ENCODE measurements around the gene CCDC27.

The CCDC27 gene

DNA sequence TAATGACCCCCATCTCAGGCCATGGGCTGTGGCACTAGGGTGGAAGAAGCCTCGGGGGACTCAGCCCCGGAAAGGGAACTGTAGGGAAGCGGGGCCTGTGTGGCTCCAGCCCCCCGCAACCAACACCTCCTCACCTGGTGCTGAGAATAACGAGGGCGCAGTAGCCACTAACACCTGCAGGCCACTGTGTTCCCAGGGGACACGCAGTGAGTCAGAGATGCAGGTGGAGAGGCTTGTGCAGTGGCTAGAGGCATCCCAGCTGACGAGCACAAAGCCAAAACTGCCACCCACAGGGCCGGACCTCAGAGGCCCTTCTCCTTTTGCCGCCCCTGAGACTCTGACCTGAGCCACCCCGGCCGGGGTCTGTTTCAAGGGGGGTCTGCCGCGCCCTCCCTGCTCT, 33.5 kb upstream of the CCDC27 start:
- no peak for DNase-seq

DNA sequence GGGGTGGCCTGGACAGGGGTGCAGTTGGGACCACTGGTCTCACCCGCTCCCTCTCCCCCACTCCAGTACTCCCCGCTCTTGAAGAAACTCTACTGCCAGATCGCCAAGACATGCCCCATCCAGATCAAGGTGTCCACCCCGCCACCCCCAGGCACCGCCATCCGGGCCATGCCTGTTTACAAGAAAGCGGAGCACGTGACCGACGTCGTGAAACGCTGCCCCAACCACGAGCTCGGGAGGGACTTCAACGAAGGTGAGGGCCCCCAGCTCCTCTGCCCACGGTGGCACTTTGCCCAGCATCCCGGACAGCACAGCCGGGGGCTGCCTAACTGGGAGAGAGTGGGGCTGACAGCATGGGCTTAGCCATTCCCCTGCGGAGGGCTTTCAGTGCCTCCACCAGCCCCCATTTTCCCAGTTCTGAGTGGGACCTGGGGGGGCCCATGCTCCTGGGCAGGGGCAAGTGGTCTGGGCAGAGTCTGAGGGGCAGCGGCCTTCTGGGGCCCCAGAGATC, 30.2 kb upstream of the CCDC27 start:
- DNase-seq, result no peak

DNA sequence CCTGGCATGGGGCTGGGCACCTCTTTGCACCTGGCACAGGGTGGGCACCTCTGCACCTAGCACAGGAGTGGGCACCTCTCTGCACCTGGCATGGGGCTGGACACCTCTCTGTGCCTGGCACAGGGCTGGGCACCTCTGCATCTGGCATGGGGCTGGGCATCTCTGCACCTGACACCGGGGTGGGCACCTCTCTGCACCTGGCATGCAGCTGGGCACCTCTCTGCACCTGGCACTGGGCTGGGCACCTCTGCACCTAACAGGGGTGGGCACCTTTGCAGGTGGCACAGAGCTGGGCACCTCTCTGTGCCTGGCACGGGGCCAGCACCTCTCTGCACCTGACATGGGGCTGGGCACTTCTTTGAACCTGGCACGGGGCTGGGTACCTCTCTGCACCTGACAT, 29.4 kb upstream of the CCDC27 start:
- no peak for DNase-seq

DNA sequence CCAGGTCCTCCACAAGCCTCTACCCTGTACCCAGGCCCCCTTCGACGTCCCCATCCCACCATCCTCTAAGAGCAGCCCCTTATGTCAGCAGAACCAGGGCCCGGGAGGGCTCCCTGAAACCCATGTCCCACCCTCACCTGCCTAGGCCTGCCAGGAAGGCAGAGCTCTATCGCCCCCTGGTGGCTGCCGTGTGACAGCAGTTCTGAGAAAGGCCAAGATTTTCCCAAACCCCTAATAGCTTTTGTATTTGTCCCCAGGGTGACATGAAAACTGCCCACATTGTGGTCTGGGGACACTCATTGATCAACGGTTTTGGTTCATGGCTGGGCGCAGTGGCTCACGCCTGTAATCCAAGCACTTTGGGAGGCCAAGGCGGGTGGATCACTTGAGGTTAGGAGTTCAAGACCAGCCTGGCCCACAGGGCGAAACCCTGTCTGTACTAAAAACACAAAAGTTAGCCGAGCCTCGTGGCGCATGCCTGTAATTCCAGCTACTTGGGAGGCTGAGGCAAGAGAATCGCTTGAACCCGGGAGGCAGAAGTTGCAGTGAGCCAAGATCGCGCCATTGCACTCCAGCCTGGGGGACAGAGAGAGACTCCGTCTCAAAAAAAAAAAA, 27.7 kb upstream of the CCDC27 start:
- peak; percentile 69 for DNase-seq

DNA sequence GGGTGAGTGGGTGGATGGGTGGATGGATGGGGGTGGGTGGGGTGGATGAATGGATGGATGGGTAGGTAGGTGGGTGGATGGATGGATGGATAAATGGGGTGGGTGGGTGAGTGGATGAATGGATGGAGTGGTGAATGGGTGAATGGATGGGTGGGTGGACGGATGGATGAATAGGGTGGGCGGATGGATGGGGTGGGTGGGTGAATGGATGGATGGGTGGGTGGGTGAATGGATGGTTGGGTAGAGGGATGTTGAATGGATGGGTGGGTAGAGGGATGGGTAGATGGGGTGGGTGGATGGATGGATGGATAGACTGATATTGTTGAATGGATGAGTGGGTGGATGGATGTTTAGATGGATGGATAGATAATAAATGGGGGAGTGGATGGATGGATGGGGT, 26.9 kb upstream of the CCDC27 start:
- no peak for DNase-seq

DNA sequence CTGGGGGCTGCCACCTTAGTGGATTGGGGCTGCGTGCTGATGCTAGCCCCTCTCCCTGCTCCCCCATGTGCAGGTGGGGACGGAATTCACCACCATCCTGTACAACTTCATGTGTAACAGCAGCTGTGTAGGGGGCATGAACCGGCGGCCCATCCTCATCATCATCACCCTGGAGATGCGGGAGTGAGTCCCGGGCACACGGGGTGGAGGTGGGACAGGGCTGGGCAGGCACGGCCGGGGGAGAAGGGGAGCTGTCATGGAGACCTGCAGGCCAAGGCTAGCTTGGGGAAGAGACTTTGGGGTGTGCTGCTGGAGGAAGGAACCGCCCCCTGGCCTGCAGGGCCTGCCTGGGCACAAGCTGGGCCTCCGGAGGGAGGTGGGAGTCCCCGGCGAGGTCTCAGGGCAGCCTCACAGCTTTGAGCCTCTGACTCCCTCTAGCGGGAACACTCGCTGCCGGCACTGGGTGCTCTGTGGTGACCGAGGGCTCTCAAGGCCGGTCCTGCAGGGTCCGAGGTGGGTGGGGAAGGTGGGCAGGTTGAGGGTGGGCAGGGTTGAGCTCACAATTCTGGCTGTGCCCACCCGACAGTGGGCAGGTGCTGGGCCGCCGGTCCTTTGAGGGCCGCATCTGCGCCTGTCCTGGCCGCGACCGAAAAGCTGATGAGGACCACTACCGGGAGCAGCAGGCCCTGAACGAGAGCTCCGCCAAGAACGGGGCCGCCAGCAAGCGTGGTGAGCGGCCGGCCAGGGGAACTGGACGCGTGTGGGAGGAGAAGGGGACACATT, 25.0 kb upstream of the CCDC27 start:
- DNase-seq, result no peak

DNA sequence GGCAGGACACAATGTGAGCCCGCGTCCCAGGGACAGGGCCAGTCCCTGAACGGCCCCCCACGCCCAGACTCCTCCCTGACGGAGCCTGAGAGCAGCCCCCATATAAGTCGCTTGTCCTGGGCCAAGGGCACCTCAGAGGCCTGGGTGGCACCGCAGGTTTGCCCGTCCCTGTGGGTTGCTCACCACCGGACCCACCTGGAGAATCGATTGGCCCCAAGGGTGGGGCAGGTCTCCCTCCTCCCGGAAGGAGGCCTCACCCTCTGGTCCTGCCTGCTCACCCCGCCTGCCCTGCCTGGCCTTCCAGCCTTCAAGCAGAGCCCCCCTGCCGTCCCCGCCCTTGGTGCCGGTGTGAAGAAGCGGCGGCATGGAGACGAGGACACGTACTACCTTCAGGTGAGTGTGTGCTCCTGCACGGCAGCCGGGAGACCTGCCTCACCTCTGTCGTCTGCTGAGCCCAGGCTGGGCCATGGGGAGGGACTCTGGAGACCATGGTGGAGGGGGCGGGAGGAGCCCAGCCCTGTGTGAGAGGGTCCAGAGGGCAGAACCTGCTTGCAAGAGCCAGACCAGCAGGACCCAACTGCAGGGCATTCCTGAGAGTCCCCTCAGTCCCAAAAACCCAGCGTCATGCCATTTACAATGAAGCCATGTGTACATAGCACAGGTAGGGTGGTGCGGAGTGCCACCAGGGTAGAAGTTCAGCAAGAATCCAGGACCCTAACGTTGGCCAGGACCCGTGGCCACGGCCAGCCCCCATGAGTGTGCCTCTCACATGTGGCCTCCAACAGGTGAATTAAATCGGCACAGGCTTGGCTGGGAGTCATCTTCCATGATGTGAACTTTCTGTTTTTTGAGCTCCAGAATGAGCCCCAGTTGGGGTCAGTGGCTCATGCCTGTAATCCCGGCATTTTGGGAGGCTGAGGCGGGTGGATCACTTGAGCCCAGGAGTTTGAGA, 24.1 kb upstream of the CCDC27 start:
- no peak for DNase-seq

DNA sequence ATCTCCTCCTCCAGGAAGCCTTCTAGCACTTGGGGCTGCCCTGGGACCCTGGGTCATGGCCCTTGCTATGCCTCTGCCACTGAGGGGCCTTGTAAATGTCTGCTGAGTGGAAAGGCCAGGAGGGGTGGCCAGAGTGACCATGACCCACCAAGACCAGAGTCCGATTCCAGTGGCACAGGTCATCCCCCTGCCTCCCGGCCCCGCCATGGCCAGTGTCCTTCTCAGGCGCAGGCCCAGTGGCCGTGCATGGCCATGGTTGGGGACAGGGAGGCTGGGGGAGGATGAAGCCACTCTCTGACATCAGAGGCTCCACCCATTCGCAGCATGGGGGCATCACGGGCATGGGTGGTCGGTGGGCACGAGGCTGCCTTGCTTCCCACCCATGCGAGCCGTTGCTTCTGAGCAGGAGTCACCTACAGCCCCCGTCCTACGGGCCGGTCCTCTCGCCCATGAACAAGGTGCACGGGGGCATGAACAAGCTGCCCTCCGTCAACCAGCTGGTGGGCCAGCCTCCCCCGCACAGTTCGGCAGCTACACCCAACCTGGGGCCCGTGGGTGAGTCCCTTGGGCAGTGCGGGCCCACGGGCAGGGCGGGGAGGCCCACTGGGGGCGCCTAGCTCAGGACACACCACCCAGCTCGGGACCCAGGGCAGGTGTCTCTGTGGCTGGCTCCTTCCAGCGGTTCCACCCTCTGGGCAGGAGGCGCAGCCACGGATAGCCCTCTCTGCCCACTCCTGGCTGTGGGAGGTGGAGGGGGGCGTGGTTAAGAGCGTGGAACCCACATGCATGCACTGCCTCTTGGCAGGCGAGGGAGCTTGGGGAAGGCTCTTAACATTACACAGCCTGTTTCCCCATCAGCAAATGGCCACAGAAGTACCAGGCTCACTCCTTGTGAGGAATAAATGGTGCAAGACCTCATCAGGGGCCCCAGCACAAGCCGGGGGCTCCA, 22.4 kb upstream of the CCDC27 start:
- no peak for DNase-seq

DNA sequence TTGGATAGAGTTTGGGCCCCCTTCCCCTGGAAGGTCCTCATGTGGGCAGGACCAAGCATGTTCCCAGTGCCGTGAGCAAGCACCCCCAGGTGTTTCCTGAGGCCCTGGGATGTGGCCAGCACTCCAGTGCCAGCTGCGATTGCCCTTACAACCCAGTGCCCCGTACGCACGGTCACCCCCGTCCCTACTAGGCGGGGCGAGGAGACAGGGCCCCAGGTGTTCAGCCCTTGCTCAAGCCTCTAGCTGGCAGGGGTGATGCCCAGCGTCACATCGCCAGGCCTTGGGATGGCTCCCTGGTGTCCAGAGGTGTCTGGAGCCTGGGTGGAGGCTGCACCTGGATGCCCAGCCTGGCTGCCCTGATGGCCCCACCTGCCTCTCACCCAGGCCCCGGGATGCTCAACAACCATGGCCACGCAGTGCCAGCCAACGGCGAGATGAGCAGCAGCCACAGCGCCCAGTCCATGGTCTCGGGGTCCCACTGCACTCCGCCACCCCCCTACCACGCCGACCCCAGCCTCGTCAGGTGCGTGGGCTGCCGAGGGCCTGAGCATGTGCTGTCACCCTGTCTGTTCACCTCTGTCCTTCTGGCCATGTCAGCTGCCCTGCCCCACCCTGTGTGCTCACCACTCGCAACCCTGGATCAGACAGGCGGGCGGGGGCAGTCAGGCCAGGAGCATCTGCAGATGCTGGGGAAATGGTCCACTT, 21.6 kb upstream of the CCDC27 start:
- DNase-seq, result no peak

DNA sequence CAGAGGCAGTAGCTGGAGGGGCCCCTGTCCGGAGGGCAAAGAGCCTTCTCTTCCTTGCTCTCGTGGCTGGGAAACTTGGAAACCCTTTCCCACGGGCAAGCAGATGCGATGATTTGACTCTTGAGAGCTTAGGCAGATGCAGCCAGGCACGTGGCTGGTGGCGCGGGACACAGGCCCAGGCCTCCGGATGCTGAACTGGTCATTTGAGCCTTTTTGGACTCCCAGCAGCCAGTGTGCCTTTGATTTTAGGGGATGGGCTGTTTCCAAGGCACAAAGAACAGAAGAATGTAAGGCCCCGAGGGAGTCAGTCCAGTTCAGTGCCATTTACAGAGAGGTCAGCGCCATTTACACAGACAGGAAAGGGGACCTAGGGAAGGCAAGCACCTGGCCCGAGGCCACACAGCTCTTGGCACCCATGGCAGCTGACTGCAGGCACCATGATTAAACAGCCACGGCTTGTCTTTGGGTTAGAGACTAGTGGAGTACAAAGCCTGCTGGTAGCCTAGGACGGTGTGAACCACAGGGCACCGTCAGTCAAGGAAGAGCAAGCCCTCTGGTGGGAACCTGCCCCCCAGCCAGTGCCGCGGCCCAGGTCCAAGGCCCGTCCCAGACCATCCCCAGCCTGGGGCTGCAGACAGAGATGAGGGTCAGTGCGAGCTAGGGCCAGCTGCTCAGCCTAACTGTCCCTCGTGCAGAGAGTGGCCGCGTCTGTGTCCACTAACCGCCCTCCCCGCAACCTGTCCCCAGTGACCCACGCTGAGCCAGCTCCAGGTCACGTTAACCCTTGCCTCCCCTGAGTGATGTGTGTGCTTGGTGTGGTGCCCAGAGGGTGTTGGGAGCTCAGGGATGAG, 20.4 kb upstream of the CCDC27 start:
- no peak for DNase-seq

DNA sequence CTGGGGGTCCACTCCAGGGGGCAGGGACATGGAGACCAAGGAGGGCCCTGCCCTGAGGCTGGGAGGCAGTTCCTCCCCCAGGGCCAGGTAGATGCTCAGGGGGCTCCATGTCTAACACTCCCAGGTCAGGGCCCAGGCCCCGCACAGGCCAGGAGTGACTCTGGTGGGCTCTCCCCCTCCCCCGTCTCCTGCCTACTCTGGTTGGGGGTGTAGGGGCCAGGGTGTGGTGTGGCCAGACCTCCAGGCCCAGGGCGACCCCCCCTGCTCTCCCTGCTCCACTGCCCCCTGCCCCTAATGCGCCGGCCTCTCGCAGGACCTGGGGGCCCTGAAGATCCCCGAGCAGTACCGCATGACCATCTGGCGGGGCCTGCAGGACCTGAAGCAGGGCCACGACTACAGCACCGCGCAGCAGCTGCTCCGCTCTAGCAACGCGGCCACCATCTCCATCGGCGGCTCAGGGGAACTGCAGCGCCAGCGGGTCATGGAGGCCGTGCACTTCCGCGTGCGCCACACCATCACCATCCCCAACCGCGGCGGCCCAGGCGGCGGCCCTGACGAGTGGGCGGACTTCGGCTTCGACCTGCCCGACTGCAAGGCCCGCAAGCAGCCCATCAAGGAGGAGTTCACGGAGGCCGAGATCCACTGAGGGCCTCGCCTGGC, 19.7 kb upstream of the CCDC27 start:
- DNase-seq, result no peak

DNA sequence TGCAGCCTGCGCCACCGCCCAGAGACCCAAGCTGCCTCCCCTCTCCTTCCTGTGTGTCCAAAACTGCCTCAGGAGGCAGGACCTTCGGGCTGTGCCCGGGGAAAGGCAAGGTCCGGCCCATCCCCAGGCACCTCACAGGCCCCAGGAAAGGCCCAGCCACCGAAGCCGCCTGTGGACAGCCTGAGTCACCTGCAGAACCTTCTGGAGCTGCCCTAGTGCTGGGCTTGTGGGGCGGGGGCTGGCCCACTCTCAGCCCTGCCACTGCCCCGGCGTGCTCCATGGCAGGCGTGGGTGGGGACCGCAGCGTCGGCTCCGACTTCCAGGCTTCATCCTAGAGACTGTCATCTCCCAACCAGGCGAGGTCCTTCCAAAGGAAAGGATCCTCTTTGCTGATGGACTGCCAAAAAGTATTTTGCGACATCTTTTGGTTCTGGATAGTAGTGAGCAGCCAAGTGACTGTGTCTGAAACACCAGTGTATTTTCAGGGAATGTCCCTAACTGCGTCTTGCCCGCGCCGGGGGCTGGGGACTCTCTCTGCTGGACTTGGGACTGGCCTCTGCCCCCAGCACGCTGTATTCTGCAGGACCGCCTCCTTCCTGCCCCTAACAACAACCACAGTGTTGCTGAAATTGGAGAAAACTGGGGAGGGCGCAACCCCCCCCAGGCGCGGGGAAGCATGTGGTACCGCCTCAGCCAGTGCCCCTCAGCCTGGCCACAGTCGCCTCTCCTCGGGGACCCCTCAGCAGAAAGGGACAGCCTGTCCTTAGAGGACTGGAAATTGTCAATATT, 19.0 kb upstream of the CCDC27 start:
- DNase-seq, result no peak

DNA sequence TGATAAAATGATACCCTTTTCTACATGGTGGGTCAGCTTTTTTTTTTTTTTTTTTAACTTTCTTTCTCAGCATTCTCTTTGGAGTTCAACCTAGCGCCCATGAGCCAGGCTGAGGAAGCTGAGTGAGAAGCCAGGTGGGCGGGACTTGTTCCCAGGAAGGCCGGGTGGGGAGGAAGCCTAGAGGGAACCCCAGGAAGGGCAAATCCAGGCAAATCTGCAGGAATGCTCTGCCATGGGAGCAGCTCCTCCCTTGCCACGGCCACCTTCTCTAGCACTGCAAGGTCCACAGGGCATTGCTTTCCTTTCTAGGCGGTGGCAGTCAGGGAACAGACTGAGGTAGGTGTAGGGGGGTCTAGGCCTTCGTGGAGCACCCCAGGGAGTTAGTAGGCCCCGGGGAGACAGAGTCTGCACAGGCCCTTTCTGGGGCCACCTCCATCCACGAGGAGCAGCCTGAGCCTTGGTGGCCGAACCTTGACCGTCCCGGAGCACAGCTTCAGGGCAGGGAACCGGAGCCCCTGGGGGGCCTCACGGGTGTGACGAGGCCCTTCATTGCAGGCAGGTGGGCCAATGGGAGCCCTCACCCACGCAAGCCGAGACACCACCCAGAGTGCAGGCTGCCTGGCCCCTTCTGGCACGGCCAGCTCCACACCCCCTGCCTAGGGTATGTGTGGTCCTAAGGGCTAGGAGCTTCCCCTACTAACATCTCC, 18.2 kb upstream of the CCDC27 start:
- no peak for DNase-seq

DNA sequence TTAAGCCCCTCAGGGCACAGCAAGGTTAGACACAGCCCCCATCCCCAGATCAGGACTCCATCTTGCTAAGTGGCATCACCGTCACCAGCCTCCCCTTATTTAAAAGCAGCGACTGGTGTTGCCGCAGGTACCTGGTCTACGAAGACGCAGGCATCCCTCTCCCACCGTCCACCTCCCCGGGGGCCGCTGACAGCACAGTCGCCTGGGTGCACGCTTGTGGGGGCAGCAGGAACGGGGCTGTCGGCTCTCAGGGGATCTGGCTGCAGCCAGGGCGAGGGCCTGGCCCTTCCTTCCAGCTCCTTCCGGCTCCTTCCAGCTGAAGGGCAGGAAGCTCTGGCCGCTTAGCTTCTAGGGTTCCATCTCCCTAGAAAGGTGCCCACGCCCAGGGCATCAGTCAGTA, 17.6 kb upstream of the CCDC27 start:
- DNase-seq, result no peak

DNA sequence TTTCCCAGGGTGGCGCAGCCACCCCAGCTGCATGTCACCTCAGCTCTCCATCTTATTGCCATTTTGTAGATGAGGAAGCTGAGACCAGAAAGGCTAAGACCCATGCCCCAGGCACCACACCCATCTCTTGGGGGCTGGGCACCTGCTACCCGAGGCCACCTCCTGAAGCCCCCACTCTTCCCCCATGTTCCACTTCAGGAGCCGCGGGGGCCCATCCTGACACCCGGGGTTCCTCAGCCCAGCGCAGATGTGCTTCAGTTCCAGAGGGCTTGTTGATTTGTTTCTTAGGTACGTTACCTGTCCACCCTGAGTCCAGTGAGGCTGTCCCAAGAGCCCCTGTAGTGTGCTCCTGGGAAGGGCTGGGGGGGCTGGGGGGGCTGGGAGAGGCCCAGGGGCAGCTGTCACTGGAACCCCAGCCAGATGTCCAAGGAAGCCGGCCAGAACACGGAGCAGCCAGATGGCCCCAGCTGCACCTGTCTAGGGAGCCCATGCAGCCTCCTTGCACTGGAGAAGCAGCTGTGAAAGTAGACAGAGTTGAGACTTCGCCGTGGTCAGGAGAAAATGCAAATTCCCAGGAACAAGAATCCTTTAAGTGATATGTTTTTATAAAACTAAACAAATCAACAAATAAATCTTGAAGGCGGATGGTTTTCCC, 17.1 kb upstream of the CCDC27 start:
- DNase-seq, result peak; percentile 67

DNA sequence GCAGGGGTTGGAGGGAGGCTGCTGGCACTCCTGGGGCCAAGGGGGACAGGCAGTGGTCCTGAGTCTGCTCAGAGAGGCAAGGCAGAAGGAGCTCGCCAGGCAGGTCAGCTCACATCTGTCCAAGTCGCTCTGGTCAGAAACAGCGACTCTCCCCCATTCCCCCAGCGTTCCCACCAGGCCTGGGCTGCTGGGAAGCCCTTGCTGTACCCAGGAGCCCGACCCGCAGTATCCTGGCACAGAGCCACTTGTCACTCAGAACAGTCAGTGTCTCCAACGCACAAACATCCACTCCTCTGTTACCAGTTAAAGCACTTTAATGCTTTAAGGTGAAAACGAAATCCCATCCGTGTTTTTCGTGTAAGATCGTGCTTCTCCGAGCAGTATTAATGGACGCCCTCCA, 16.6 kb upstream of the CCDC27 start:
- no peak for DNase-seq

DNA sequence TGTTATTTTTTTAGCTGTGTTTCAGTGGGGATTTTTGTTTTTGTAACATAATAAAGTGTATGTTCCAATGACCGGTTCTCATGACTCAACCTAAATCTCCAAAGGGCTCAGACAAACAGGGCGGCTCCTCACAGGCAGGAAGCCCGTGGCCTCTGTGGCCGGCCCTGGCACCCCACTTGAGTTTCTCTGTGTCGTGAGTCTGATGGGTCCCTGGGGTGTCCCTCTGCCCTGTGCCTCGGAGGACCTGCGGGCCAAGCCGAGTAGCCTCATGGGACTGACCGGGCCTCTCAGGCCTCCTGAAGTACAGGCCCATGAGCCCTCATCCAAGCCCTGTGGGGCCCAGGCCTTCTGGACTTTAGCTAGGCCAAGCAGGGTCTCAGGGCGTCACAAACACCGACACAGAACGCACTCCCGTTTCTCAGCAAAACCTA, 16.1 kb upstream of the CCDC27 start:
- no peak for DNase-seq

DNA sequence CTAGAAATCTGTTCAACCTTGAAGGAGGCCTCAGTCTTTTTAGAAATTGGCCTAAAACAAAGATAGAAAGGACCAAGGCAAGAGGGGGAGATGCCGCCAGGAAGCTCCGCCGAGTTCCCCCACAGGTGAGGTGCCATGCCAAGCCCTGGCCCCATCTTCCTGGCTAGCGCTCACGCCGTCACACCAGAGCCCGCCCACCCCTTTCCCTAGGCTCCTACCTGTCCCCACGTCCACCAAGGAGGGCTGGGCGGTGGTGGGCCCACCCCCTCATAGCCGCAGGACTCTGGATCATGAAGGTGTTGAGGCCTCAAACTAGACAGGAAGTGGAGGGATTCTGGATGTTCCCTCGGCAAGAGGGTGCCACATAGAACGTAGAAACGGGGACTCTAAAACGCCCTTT, 15.5 kb upstream of the CCDC27 start:
- DNase-seq, result no peak
